ENCODE data around the gene FIBCD1.
"Not testable (repeated sequence)": the region's sequence is repeated elsewhere in the genome, so short reads cannot be mapped to it uniquely, and the experiment has no call there.

FIBCD1 gene

DNA sequence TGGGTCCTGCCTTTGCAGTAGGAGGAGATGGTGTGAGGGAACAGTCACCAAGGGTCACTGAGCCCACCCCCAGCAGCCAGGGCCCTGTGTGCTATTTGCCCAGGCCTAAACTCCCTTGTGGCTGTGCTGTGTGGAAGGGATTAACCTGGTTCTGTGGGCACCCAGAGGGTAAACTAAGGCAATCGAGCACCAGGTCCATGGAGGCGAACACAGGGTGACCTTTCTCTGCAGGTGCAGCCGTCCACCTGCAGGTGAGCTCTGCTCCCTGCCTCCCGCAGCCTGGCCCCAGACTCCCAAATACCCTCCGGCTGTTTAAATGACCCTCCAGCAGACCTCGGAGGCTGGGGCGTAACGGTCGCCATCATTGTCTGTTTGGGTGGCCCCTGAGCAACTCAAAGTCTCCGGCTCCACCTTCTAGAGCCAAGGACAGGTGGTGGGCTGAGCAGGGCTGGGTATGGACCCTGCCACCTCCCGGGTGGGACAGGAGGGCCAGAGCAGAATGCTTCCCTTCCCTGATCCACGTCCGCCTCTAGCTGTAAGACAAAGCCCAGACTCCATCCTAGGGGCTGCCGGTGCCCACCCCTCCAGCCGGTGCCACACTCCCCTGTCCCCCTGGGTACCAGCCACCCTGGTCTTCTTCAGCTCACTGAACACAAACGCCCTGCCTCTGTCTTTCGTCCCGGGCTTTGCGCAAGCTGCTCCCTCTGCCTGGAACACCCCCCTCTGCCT, 34.1 kb upstream of the FIBCD1 start:
- no peak for FAIRE-seq

DNA sequence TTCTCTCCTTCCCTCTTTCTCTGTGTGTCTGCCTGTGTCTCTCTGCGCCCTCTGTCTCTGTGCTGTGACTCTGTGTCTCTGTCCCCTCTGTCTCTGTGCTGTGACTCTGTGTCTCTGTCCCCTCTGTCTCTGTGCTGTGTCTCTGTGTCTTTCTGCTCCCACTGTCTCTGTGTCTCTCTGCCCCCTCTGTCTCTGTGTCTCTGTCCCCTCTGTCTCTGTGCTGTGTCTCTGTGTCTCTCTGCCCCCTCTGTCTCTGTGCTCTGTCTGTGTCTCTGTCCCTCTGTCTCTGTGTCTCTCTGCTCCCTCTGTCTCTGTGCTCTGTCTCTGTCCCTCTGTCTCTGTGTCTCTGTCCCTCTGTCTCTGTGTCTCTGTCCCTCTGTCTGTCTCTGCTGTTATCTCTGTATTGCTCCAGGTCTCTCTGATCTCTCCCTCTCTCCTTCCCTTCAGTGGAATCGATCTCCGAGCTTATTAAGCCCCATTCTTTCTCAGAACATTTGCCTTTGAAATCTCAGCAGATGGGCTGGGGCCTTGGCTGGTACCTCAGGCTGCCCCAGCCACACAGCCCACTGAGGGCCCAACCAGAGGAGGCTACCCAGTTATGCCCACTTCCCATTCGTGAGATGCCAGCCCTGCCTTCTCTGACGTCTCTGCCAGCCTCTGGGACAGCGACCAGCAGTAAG, 33.4 kb upstream of the FIBCD1 start:
- FAIRE-seq = no peak

DNA sequence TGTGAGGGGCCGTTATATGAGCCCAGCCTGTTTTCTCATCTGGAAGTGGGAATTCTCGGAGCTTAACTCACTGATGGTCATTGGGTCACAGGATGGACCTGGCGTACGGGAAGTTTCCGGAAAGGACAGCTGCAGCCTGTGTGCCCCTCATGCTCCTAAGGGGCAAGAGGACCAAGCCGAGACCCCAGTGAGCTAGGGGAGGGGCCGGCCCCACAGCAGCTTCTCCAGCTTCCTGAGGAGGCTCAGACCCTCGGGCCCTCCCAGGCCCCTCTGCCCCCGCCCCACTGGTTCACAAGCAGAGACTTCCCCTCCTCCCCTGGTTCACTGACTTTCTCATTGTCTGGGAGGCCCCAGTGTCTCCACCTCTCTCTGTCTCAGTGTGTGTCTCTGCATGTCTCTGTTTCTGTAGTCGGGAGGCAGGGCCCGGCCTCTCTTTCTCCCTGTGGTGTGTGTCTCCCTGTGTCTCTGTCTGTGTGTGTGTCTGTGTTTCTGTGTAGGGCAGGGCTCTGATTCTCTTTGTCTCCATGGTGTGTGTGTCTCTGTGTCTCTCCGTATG, 32.3 kb upstream of the FIBCD1 start:
- FAIRE-seq = no peak

DNA sequence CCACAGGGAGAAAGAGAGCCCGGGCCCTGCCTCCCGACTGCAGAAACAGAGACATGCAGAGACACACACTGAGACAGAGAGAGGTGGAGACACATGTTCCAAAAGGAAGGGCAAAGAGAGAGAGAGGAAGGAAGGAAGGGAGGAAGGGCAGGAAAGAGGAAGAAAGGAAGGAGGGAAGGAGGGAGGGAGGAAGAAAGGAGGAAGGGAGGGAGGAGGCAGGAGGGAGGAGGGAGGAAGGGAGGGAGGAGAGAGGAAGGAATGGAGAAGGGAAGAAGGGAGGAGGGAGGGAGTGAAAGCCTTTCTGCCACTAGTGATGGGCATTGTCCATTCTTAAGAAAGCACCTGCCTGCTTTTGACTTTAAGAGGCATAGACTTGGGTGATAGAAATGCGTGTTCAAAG, 31.8 kb upstream of the FIBCD1 start:
- no peak for FAIRE-seq

DNA sequence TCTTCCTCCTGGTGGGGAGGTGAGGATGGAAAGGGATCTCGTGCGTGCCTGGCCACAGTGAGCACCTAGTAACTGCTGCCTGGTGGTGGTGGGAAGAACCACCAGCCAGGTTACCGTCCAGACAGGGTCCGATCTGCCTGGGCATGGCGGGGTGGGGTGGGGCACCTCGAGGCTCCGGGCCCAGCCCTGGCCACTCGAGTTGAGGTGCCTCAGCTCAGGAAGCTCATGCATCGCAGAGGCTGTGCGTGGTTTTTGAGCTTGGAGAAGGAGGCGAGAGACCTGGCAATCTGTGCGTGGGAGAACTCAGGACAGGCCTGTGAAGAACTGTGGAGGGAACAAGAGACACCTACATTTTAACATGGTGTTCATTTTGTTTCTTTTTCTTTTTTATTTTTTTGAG, 31.0 kb upstream of the FIBCD1 start:
- FAIRE-seq = no peak

DNA sequence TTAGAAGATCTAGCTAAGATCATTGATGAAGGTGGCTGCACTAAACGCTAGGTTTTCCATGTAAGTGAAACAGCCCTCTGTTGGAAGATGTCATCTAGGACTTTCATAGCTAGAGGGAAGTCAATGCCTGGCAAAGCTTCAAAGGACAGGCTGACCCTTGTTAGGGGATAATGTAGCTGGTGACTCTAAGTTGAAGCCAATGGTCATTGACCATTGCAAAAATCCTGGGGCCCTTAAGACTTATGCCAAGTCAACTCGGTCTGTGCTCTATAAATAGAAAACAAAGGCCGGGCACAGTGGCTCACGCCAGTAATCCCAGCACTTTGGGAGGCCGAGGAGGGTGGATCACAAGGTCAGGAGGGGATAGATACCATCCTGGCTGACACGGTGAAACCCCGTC, 26.6 kb upstream of the FIBCD1 start:
- no peak for FAIRE-seq

DNA sequence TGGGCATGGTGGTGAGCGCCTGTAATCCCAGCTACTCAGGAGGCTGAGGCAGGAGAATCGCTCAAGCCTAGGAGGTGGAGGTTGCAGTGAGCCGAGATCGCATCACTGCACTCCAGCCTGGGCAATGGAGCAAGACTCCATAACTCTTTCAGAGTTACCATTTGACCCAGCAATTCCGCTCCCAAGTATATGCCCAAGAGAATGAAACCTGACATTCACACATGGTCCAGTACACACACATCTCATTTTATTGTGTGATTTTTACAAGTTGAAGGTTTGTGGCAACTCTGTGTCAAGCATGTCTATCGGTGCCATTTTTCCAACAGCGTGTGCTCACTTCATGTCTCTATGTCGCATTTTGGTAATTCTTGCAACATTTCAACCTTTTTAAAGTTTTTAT, 24.9 kb upstream of the FIBCD1 start:
- FAIRE-seq = no peak

DNA sequence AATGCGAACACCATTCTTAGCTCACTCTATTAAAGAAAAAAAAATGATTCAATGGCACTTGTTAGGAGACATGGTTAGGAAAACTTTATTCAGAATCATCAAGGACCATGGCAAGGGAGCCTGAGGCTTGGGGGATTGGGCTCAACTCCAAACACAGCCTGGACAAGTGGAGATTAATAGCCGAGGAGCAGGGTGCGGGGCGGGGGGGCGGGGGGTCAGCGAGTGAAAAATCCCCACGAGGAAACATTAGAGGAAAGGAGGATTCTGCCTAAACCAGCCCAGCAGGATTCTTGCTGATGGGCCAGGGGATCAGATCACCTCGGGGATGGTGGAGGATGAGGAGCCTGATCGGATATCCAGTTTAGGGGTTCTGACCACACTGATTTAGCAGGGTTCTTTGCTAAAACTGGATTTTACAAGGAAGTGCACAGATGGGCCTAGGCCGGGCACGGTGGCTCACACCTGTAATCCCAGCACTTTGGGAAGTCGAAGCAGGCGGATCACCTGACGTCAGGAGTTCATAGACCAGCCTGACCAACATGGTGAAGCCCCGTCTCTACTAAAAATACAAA, 24.4 kb upstream of the FIBCD1 start:
- no peak for FAIRE-seq

DNA sequence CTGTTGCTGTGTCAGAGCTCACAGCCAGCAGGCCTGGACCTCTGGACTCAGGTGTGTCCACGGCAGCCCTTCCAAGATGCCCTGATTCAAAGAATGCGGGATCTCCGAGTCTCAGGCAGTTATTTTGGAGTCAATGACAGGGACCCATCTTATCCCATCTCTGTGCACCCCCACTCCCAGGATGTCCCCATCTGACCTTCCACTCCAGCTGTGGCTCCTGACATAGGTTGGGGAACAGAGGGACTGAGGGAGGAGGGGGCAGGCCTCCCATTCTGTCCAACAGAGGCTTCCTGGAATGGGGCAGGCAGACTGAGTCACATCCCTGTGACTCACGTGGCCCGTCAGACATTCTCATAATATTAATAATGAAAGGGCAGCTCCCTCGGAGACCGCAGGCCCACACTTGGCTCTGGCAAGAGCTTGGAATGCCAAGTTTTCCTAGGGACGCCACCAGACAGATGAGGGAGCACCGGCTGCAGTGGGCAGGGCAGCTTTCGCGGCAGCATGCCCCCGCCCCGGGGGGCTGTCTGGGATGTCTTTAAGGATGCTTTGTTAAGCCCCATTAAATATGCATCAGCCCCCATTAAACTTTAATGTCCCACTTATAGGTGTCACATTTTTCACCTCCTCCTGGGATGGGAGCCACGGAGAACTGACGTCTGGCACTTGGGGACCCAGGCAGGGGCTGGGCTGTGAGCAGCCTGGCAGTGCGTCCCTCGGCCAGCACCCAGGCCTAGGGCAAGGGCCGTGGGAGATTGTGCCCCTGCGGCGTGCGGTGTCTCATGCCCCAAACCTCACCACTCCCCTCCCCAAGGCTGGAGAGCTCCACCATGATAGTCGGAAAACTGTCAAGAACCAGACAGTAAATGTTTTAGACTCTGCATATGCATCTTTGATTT, 23.6 kb upstream of the FIBCD1 start:
- no peak for FAIRE-seq

DNA sequence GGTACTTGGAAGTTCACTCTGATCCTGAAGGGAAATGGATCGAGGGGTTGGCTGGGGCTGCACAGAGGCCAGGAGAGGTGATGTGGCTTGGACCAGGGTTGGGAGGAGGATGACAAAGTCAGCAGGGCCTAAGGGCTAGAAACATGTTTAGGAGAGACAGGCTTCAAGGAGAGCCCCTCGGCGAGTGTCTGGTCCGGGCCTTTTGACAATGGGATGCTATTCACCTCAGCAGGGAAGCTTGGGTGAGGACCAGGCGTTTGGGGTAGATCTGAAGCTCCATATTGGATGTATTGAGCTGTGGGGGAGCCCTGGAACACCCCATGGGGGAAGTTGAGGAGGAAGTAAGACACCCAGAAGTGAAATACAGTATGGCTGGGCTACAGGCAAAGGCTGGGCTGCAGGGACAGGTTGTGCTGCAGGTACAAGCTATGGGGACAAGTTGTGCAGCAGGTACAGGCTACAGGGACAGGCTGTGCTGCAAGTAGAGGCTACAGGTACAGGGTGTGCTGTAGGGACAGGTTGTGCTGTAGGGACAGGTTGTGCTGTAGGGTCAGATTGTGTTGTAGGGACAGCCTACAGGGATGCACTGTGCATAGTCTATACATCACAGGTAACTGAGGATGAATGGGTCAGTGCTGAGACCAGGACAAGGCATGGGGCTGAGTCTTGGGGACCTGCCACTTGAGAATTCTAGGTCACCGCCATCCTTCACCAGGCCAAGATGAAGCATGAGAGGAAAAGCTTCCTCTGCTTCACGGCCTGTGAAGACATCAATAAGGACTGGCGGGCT, 22.7 kb upstream of the FIBCD1 start:
- FAIRE-seq = no peak

DNA sequence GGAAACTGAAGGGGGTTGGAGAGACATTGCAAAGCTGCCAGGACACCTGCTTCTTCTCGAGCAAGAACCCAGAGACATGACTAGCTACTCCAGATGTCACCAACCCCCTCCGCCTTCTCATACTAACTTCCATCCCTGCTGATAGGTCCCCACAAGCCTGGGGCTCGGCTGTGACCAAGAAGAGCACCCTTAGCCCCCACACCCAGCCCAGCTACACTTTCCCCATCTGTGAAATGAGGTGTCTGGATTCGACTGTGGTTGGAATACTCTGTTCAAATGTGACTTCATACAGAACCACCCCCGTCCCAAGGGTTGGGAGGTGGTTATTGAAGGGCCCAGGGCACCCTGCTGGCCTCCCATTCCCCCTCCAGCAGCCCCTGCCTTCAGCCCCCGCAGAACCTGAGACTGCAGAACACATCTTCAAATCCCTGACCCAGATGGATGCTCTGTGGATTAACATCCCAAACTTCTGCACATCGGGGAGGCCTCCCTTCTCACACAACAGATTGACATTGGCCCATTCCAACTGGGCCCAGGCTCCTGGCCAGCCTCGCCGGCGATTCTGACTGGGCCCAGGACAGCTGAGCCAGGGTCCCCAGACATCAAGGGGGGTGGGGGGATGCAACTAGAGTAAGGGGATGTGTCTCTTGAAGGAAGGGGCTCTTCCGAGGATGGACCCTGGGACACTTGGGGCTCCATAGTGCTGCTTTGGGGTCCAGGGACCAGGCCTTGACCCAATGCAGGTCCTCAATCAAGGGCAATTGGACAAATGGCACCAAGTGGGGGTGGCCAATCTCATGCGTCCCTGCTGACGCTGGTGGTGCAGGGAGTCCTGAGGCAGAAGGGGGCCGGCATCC, 21.7 kb upstream of the FIBCD1 start:
- FAIRE-seq = no peak

DNA sequence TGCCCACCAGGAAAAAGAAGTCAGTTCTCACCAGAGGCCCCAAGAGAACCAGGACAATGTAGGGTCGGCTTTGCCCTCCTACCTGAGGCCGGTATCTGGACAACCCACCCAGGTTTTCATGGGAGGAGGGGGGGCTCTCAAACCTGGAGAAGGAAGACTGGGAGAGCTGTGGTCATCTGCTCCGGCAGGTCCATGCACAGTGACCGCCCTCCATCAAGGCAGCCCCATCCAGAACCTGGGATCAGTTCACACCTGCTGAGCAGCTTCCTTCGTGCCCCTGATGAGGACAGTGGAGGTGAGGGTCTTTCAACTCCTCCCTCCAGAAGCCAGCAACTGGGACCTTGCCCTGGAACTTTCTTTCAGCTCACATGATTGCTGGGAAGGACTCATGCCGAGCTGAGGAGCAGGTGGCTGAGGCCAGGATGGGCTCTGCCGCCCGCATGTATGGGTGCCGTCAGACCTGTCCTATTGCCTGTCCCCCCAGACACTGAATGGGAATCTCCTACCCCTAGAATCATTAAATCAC, 20.8 kb upstream of the FIBCD1 start:
- FAIRE-seq = no peak

DNA sequence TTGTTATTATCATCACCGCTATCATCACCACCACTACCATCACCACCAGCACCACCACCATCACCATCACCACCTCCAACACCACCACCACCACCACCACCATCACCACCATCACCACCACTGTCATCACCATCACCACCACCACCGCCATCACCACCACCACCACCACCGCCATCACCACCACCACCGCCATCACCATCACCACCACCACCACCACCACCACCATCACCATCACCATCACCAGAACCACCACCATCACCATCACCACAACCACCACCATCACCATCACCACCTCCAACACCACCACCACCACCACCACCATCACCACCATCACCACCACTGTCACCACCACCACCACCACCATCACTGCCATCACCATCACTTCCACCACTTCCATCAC, 19.5 kb upstream of the FIBCD1 start:
- not testable (repeated sequence) for FAIRE-seq

DNA sequence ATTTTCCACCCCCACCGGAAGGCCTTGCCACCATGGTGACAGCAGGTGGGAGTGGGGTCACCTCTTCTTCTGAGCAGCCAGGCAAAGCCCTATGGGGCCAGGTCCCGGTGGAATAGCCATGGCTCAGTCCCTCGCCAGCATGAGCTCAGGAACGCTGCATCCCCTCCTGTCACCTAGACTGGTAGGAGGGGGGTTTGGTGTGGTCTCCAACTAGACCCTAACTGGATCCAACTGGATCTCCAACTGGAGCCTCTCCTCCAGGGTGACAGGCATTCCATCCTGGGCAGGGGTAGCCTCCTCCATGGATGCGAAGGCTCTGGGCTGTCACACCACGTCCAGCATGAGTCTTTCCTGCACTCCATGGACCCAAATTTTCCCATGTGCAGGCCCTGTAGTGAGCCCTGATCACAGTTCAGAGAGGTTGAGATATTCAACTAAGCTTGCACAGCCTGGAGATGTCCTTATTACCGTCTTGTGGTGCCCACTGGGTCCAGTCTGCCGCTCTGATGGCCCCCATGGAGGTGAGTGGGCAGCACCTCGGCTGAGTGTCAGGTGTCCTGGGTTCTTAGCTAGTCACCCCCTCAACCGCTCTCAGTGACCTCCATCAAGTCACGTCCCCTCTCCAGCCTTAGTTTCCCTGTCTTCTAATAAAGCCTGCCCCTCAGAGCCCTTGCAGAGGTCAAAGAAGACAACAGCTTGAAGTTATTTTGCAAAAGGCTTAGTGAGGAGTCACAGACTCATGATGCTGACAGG, 18.6 kb upstream of the FIBCD1 start:
- FAIRE-seq = no peak

DNA sequence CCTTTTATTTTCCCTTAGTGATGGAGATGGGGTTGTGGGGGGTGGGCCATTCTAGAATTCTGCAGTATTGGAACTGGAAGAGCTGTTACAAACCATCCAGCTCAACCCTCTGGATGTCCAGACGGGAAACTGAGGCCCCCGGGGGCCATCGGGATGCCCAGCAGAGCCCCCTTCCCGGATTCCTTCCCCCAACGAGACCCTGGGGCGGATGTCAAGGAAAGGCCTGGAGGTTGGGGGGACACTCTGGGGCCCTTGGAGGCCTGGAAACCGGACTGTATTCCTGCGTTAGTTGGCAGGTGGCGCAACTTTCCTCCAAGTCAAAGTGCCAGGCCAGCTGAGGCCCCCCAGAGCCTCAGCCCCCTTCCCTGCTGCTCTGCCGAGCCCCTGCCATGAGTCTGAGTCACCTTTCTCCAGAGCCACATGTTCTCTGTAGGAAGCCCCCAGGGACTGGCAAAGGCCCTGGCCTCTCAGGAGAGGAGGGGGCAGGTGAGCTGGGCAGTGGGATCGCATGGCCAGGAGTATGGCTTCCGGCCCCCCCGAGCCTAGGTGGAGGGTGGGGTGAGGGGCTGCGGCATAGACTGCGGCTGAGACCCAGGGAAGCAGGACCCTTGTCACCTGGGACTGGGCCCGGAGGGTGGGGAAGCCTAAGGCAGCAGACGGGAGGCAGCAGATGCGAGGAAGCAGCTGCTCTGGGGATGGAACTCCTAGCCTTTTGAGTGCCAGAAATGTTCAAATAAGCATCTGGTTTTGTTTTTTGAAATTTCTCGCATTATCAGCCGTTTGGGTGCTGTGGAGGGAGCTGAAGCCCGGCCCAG, 17.8 kb upstream of the FIBCD1 start:
- no peak for FAIRE-seq

DNA sequence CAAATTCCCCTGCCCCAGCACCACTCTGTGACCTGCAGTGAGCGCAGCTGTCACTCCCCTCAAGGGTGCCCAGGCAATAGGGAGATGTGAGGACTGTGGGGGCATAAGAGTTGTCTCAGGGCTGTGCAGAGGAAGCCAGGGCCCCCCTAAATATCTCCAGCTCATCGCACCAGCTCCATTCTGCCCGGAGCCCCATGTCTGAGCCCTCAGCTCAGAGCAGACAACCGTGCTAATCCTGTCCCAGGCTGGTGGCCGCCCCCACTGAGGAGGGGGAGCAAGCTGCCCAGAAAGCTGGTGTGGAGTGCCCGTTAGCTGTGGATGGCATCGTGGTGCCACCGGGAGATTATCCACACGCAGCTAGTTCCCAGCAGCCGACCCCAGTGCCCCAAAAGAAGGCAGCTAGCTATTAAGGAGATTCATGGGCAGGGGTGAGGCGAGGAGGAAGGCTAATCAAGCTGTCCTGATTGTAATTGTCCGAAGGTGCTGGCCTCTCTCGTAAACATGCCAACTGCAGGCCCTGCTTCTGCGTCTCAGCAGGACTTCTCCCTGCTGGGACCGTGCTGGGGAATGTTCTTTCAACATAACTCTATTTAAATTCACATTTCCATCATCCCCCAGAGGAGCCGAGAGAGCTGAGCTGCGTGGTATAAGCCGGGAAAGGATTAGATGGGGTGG, 17.0 kb upstream of the FIBCD1 start:
- FAIRE-seq = no peak

DNA sequence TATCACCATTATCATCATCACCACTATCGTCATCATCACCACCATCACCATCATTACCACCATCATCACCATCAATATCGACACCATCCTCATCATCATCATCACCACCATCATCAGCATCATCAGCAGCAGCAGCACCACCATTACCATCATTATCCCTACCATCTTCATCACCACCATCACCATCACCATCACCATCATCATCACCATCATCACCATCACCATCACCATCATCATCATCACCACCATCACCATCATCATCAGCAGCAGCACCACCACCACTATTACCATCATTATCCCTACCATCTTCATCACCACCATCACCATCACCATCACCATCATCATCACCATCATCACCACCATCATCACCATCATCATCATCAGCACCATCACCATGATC, 15.9 kb upstream of the FIBCD1 start:
- FAIRE-seq = not testable (repeated sequence)

DNA sequence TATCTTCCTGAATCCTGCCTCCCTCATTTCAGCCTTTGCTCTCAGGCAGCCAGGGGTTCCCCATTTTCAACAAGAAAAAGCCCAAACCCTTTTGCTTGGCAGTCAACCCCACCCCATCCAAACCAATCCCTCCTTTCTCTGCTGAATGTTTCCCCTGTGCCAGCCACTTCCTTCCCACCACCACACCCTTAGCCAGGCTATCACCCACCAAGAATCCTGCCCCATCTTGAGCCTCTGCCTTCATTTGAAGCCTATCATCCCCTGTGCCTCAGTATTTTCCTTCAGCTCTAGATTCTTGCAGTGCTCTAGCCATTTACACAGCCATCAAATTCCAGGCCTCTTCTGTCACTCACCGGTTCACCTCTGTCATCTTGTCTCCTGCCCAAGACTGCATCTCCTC, 15.3 kb upstream of the FIBCD1 start:
- FAIRE-seq = no peak
